Spleen (tissue), 7 donors: Measurements from ENCODE around the gene RPL7A.

ENCODE experiments used
- POLR2A ChIP-seq, 3 donors: fragments of 450-650 bp; IDR thresholded peaks; one replicate each; pipeline ENCODE4 v1.5.1; 2017; ENCODE audit warnings: antibody characterized with exemption in 3 of 3, mild to moderate bottlenecking in 1 of 3
- POLR2AphosphoS5 ChIP-seq, 3 donors: sonication (generic); formaldehyde crosslinking; IDR thresholded peaks; one replicate each; pipeline ENCODE4 v1.5.1; 2017; ENCODE audit warnings: antibody characterized with exemption in 3 of 3
- TF ChIP-seq, protein P1 (sequence below), 11 experiments: fragments of 200-600 bp in 7 of 11; fragments of 450-650 bp in 4 of 11; sonication (generic) in 4 of 11; IDR thresholded peaks in 8 of 11; conservative IDR thresholded peaks in 3 of 11; 1 replicate in 7 of 11; 2 replicates in 4 of 11; pipeline versions ENCODE4 v1.4.0 to v1.8.0; 2016 to 2021; ENCODE audit warnings: antibody characterized with exemption in 11 of 11, inconsistent platforms in 4 of 11, mild to moderate bottlenecking in 1 of 11
- donor health status: DM: no; HTN: no; CAD: no; lungs with moderate emphysema.
- donor health status: DM: no; HTN: no; CAD: no.
- donor health status: DM: no; HTN: no; CAD: no.

DNA sequence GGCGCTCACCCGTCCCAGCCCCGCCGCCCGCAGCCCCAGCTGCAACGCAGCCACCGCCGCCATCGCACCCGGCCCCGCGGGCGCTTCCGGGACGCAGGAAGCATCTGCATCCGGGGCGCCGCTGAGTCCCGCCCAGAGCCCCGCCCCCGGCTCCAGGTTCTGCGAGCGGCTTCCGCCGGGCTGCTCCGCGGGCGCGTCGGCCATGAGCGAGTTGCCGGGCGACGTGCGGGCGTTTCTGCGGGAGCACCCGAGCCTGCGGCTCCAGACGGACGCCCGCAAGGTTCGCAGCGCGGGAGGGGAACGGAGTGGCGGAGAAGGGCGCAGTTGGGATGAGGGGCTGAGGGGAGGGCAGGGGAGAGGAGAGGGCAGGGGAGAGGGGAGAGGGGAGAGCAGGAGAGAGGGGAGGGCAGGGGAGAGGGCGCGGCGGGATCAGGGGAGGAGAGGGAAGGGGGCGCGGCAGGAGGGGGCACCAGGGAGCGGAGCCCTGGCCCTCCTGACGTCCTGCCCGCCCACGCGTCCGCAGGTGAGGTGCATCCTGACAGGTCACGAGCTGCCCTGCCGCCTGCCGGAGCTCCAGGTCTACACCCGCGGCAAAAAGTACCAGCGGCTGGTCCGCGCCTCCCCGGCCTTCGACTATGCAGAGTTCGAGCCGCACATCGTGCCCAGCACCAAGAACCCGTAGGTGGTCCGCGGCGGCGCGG is 8.5 kb downstream of the RPL7A start, which contains the start of the genes SURF1 and SURF2:
- TF ChIP-seq POLR2AphosphoS5 (IDR thresholded peaks at IDR 0.05) (peak; percentile 92 to 93 (median 93)), POLR2A (IDR thresholded peaks at IDR 0.05) (peak in 1 of 3 donors; percentile 52)
- TF ChIP-seq, protein P1, sequence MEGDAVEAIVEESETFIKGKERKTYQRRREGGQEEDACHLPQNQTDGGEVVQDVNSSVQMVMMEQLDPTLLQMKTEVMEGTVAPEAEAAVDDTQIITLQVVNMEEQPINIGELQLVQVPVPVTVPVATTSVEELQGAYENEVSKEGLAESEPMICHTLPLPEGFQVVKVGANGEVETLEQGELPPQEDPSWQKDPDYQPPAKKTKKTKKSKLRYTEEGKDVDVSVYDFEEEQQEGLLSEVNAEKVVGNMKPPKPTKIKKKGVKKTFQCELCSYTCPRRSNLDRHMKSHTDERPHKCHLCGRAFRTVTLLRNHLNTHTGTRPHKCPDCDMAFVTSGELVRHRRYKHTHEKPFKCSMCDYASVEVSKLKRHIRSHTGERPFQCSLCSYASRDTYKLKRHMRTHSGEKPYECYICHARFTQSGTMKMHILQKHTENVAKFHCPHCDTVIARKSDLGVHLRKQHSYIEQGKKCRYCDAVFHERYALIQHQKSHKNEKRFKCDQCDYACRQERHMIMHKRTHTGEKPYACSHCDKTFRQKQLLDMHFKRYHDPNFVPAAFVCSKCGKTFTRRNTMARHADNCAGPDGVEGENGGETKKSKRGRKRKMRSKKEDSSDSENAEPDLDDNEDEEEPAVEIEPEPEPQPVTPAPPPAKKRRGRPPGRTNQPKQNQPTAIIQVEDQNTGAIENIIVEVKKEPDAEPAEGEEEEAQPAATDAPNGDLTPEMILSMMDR (IDR thresholded peaks at IDR 0.05 in 8 of 11, conservative IDR thresholded peaks at IDR 0.05 in 3 of 11) = peak in 1 of 11 experiments; percentile 22
